Motor neuron (in vitro differentiated cells): ENCODE measurements around the gene CD55. TPM values are rescaled to one million over a fixed set of nuclear protein-coding genes. Genes with fewer than 3 reads are reported as not detected.

Source experiments
- ATAC-seq, 8 experiments: fragments of 200-7000 bp; cut with Tn5 transposase; replicated peaks in 6 of 8; 2 replicates each; pipeline ENCODE4 v1.8.0; 2021; ENCODE audit warnings: mild to moderate bottlenecking in 8 of 8, moderate library complexity in 8 of 8
- H3K27ac ChIP-seq, 2 donors: fragments of 250-450 bp; sonication (Bioruptor Pico); 2 replicates each; pipeline ENCODE4 v1.9.0; 2021; ENCODE audit warnings: antibody characterized with exemption in 2 of 2, mild to moderate bottlenecking in 2 of 2, moderate library complexity in 1 of 2
- H3K4me1 ChIP-seq, 2 donors: fragments of 250-450 bp; sonication (Bioruptor Pico); replicated peaks in 1 of 2; 2 replicates each; pipeline ENCODE4 v1.6.1; 2021; ENCODE audit warnings: antibody characterized with exemption in 2 of 2, mild to moderate bottlenecking in 2 of 2, moderate library complexity in 1 of 2
- H3K4me3 ChIP-seq, 5 donors: fragments of 250-450 bp; sonication (Bioruptor Pico); 2 replicates each; pipeline ENCODE4 v1.9.0; 2021; ENCODE audit warnings: antibody characterized with exemption in 5 of 5, mild to moderate bottlenecking in 5 of 5, moderate library complexity in 4 of 5
- WGBS, 10 experiments: fragments of 450-650 bp; shearing (Covaris generic); methylation state at CpG; one replicate each; pipeline ENCODE4 v1.0.0; 2022; 5-methylcytosine and 5-hydroxymethylcytosine counted together
- in situ Hi-C, 9 experiments: fragments of 400-800 bp; cut with MboI; loops; one replicate each; pipeline ENCODE4 v1.15.0; 2021; ENCODE audit warnings: low sequenced_read_pairs in 9 of 9, low pct_unique_long_range_greater_than_20kb in 2 of 9; ENCODE audit not compliant: unreplicated experiment in 9 of 9
- total RNA-seq, 8 experiments: library from RNA; unstranded; fragments of 300-600 nt; gene quantifications; 2 replicates each; pipeline versions ENCODE4 v1.2.3 to v1.2.4, GENCODE V29; 2022

Gene CD55
- total RNA-seq, 8 experiments from 2014 or later, result 4.6 to 949 (median 9.0) TPM

- no peaks in the 10 kb centered on the region for H3K4me1 ChIP-seq
- H3K27ac ChIP-seq, result no peak overlapping the region
- in situ Hi-C loops, result no loop called here
- ATAC-seq, result no peak
- no peak overlapping the region for H3K4me3 ChIP-seq
- 81 to 100% (median 92%) methylated on average over 2 to 6 of the region's 6 CpGs; no CpG with 5 or more reads in 1 of the 10 experiments for WGBS, 10 experiments
Measured at GRCh38 chr1:207362962-207363860, 41.7 kb downstream of the CD55 start.

GRCh38 chr1:207363871-207364270, 42.4 kb downstream of the CD55 start:
- in situ Hi-C loops, result no loop called here
- no peak overlapping the region for H3K4me3 ChIP-seq
- H3K4me1 ChIP-seq, result no peaks in the 10 kb centered on the region
- H3K27ac ChIP-seq, result no peak overlapping the region
- no peak for ATAC-seq

GRCh38 chr1:207364614-207365013, 43.1 kb downstream of the CD55 start:
- no peak for ATAC-seq
- in situ Hi-C loops, result no loop called here
- 93 to 100% (median 100%) methylated on average over 1 of the region's 1 CpG; no CpG with 5 or more reads in 2 of the 10 experiments for WGBS, 10 experiments

GRCh38 chr1:207365063-207365462, 43.6 kb downstream of the CD55 start:
- WGBS, 10 experiments, result 87 to 100% (median 93%) methylated on average over 1 to 2 of the region's 2 CpGs
- in situ Hi-C loops, result no loop called here
- no peaks in the 10 kb centered on the region for H3K4me1 ChIP-seq
- ATAC-seq, result no peak
- H3K4me3 ChIP-seq, result no peak overlapping the region
- no peak overlapping the region for H3K27ac ChIP-seq

More at GRCh38 chr1:207364614-207365013, 43.1 kb downstream of the CD55 start:
- Histone ChIP-seq H3K4me3 (no peak overlapping the region), H3K27ac (no peak overlapping the region), H3K4me1 (no peaks in the 10 kb centered on the region)

GRCh38 chr1:207366022-207366421, 44.5 kb downstream of the CD55 start:
- in situ Hi-C loops, result no loop called here
- no peak for ATAC-seq
- 57 to 100% (median 83%) methylated on average over 1 to 2 of the region's 2 CpGs; no CpG with 5 or more reads in 2 of the 10 experiments for WGBS, 10 experiments
- no peak overlapping the region for H3K4me3 ChIP-seq
- no peaks in the 10 kb centered on the region for H3K4me1 ChIP-seq
- H3K27ac ChIP-seq, result no peak overlapping the region

GRCh38 chr1:207388721-207389120, 67.2 kb downstream of the CD55 start:
- Histone ChIP-seq H3K4me1 (no peaks in the 10 kb centered on the region), H3K27ac (no peak overlapping the region), H3K4me3 (no peak overlapping the region)
- ATAC-seq, result no peak
- in situ Hi-C loops, result no loop called here

- Histone ChIP-seq H3K4me3 (no peak overlapping the region), H3K27ac (no peak overlapping the region), H3K4me1 (no peaks in the 10 kb centered on the region)
- in situ Hi-C loops, result no loop called here
- ATAC-seq, result no peak
- 0 to 86% (median 9%) methylated on average over 1 of the region's 1 CpG; no CpG with 5 or more reads in 2 of the 10 experiments for WGBS, 10 experiments
Measured at GRCh38 chr1:207389728-207390464, 68.4 kb downstream of the CD55 start.

GRCh38 chr1:207393610-207394009, 72.1 kb downstream of the CD55 start:
- in situ Hi-C loops, result no loop called here
- Histone ChIP-seq H3K4me3 (no peak overlapping the region), H3K4me1 (no peaks in the 10 kb centered on the region), H3K27ac (no peak overlapping the region)
- peak in 3 of 8 experiments; percentile 84 to 89 (median 87) for ATAC-seq
- WGBS, 10 experiments, result 0 to 85% (median 80%) methylated on average over 1 to 4 of the region's 4 CpGs; no CpG with 5 or more reads in 1 of the 10 experiments

GRCh38 chr1:207396168-207396746, 74.8 kb downstream of the CD55 start:
- no peak overlapping the region for H3K27ac ChIP-seq
- in situ Hi-C loops, result no loop called here
- 20 to 90% (median 78%) methylated on average over 1 to 3 of the region's 3 CpGs; no CpG with 5 or more reads in 5 of the 10 experiments for WGBS, 10 experiments
- ATAC-seq, result peak in 3 of 8 experiments; percentile 31 to 62 (median 54)
- H3K4me3 ChIP-seq, result no peak overlapping the region
- no peaks in the 10 kb centered on the region for H3K4me1 ChIP-seq

GRCh38 chr1:207397525-207397926, 76.0 kb downstream of the CD55 start:
- no peak overlapping the region for H3K4me3 ChIP-seq
- ATAC-seq, result no peak
- H3K4me1 ChIP-seq, result no peaks in the 10 kb centered on the region
- in situ Hi-C loops, result no loop called here
- no peak overlapping the region for H3K27ac ChIP-seq
- 40 to 100% (median 67%) methylated on average over 1 to 2 of the region's 2 CpGs; no CpG with 5 or more reads in 2 of the 10 experiments for WGBS, 10 experiments

GRCh38 chr1:207398986-207399385, 77.5 kb downstream of the CD55 start:
- 67 to 100% (median 92%) methylated on average over 1 of the region's 1 CpG; no CpG with 5 or more reads in 5 of the 10 experiments for WGBS, 10 experiments
- no peak overlapping the region for H3K27ac ChIP-seq
- H3K4me3 ChIP-seq, result no peak overlapping the region
- in situ Hi-C loops, result no loop called here
- ATAC-seq, result no peak
- H3K4me1 ChIP-seq, result no peaks in the 10 kb centered on the region

GRCh38 chr1:207401578-207401977, 80.1 kb downstream of the CD55 start:
- H3K4me1 ChIP-seq, result no peaks in the 10 kb centered on the region
- in situ Hi-C loops, result loop anchor here in 4 of 9 experiments (10.0 to 25.0 kb wide), 2 partner anchors 307 to 314 kb away; partner anchors contain the start of gene C4BPB (in 3 of the 4)
- 80 to 100% (median 96%) methylated on average over 1 to 7 of the region's 7 CpGs for WGBS, 10 experiments
- H3K27ac ChIP-seq, result no peak overlapping the region
- H3K4me3 ChIP-seq, result no peak overlapping the region
- no peak for ATAC-seq

- Histone ChIP-seq H3K4me3 (no peak overlapping the region), H3K27ac (no peak overlapping the region), H3K4me1 (no peaks in the 10 kb centered on the region)
- WGBS, 10 experiments, result 57 to 93% (median 81%) methylated on average over 2 to 4 of the region's 4 CpGs
- in situ Hi-C loops, result loop anchor here in 4 of 9 experiments (10.0 to 25.0 kb wide), 2 partner anchors 308 to 315 kb away; partner anchors contain the start of gene C4BPB (in 3 of the 4)
- no peak for ATAC-seq
Measured at GRCh38 chr1:207402744-207403143, 81.3 kb downstream of the CD55 start.
